DMS53 treated with DMSO at 0.1 percent for 48 hours (cell line): ENCODE results near the gene PAX9.
A peak's percentile ranks its signal among the peaks of the same experiment; 100 is the strongest.

Source experiments
- DNase-seq: peaks from one replicate; lab custom pipeline; 2025; ENCODE audit not compliant: unreplicated experiment; lab: John Stamatoyannopoulos, UW

PAX9 gene

DNA sequence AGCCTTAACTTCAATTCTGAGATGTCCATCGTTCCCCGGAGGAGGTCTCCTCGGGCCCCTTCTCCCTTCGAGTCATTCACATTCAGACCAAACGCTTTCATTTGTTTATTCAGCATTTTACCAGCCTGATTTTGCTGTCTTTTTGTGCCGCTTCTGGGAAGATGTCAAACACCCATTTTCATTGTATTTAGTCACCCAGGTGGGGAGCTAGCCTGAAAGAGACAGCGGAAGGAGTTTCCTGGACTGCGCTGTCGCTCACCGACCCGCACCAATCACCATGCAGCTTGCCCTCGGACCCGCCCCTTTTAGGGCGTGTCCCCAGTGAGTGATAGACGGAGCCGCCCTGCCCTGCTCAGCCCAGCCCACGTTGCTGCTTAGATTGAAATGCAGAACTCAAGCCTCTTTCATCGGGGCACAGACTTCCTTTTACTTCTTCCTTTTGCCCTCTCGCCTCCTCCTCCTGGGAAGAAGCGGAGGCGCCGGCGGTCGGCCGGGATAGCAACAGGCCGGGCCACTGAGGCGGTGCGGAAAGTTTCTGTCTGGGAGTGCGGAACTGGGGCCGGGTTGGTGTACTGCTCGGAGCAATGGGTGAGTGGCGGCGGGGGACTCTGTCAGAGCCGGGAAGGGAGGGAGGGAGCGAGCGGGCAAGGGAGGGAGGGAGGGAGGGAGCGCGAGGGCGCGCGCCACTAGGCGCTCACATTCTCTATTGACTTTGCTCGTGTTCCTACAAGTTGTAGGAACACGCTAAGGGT, at the start of gene PAX9:
TSS of gene PAX9 (plus strand) at position 355 of the 752 bp plus-strand sequence. CDS start at position 585, 230 bp downstream.
- DNase-seq = peak; percentile 89

DNA sequence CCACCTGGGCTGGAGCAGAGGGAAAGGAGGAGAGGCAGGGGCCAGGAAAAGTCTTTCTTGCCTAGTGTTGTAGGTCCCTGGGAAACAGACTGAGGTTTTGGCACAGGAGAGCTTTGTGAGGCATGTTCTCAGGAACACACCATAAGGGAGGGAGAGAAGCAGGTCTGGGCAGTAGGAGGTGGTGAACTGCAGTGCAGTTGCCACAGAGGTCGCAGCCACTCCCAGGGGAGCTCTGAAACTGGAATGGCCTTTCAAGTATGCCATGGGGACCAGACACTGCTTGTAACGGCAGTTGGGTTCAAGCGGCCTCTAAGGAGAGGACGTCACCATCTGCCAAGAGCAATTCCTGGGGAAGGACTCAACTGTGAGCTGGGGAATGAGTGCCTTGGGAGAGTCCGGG, 43.8 kb upstream of the PAX9 start:
- no peak for DNase-seq

DNA sequence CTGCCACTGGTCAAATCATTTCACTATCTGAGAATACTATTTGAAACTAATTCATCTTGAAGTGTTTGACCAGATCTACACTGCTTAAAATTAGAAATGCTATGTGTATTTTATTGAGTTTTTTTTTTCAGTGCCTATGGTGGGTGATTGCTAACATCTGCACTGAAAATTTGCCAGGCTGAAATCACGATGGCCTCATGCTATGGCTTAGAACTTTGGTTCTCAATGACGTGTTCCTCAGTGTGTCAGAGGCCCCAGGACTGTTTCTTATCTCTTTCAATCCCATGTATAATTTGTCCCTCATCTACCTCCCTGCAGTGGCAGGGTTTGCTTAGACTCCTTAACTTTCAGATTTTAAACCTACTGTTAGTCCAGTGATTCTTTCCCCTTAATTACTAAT, 43.0 kb upstream of the PAX9 start:
- DNase-seq = no peak

DNA sequence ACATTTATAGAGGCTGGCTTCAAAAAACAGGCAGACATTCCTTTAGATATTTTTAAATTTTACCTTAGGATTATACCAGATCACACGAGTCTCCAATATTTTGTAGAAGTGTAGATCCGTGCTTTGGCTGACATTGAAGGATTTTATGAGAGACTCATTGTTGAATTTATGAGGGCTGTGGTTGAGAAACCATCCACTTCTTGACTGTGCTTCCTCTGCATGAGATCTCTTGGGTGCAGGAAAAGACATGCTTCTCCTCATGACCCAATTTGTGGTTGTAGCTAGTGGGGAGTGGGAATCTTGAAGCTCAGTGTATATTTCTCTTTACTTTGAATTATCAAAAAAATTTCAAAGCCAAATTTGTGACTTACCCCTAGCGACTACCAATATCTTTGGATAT, 42.5 kb upstream of the PAX9 start:
- DNase-seq = no peak

DNA sequence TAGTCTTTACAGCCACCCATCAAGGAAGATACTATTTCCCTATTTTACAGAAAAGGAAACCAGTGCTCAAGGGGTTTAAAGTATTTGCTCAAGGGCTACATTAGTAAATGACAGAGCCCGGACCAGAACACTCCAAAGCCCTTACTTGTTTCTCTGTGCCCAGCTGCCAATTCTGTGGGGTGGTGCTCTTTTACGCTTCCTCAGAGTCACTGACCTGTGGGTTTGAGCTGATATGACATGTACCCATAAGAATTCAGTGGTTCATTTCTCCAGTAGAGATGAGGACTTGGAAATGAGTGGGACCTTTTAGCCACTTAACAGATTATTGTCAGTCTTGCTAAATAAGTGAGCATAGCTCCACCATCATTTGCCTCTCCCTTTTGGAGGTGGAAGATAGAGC, 41.8 kb upstream of the PAX9 start:
- no peak for DNase-seq

DNA sequence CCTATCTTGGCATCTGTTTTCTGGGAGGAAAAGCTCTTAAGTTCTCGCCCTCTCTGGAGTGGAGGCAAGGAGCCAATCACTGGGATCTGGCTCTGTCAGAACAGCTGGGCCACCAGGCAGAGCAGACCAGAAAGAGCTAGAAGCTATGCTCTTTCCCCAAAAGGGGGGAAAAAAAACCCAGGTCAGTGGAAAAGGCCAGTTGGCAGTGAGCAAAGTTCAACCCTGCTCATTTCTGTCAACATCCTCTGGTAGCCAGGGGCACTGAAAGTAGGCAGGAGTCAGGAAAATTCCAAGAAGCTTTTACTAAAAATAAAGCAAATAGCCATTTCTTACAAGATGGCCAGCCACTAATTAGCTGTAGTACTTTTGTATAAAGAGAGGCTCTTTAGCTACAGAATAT, 36.6 kb upstream of the PAX9 start:
- no peak for DNase-seq

DNA sequence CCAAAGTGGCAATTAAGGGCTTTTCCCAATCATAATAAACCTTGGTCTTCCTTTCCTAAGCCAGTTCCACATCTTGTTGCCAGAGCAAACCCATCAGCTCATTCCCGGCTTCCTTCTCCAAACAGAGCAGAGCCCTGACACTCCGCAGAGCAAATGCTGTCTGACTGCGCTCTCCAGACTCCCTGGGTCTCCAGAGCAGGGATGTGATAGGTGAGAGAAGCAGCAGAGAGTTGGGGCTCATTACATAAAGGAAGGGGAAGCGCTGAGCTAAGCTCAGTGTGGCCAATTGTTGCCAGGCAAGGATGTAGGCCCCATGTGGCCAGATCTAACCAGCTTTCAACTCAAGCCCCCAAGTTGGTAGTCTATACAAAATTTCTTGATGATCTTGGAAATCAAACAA, 36.2 kb upstream of the PAX9 start:
- no peak for DNase-seq

DNA sequence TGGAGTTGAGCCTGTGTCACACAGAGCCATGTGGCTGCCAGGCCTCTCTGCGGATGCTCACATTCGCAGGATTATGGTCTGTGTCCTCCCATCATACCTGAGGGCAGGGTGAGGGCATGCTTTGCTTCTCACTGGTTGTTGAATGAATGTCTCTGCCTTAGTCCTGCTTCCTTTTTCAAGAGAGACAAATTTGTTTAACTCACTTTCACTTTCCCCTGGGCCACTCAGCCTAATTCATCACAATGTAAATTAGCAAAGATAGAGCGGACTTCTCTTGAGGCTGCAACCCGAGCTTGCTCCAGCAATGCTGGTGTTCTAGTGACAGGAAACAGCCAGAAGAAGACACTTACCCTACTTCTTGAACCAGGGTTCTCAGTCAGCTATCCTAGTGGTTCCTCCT, 35.5 kb upstream of the PAX9 start:
- no peak for DNase-seq

DNA sequence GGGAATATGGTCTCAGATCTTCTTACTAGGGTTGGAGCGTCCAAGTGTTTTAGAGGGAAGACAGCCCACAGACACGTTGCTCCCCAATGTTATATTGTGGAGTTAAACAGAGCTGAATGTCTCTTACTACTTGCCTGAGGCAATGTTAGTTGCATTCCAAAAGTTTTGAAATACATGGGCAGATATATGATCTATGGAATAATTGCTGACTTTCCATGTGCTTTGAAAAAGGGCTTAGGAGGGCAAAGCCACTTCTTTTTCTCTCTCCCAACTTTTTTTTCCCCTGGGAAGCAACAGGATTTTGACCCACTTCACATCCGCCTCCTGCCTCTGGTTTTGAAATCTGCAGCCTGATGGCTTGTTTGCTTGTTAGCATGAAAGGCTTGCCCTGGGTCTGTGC, 33.7 kb upstream of the PAX9 start:
- DNase-seq = no peak

DNA sequence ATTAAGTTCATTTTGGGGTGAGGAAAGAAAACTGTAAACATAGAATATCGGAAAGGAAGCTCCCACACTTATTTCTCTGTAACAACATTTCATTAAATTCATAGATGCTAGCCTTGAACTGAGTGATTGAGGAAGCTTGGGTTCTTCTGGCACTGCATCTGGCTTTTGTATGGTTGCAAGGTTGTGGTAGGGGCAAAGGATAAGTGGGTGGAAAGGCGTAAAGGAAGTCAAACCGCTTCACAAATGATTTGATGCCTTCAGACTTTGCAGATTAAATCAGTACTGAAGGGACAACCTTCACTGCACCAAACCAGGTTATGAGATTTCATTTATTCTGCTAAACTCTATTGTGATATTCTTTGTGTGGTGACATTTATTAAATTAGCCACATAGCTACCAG, 28.1 kb upstream of the PAX9 start:
- no peak for DNase-seq

DNA sequence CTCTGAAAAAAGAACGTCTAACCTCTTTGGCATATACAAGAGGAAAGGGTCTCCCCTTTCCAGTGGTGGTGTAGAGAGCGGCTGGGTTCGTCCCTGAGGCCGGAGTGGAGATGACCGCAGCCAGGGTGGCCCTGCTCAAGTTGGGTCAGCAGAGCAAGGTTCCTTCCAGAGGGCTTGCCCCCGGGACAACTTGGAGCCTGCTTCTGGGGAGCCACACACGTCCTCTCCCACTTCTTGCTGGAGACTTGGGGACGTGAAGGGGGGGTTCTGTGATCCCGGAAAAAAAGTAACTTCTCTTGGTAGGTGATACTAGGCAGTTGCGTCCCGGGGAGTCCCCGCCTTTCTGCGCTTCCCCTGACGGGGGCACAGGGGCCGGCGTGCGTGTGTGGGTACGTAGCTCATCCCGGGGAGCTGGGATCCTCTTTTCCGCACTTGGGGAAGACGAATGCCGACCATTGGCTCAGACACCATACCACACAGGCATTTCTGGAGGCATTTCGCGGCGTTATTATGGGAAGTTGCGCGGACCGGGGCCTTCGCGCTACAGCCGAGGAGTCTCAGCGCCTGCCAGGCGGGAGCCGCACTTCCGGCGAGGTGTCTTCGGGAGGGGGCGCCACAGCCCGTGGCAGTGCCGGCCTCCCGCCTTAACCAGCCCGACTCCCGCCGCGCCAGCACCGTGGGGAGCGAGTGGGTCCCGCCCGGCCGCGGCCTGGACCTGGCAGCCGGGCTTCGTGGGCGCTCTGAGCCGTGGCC, 14.8 kb upstream of the PAX9 start:
- DNase-seq = no peak

DNA sequence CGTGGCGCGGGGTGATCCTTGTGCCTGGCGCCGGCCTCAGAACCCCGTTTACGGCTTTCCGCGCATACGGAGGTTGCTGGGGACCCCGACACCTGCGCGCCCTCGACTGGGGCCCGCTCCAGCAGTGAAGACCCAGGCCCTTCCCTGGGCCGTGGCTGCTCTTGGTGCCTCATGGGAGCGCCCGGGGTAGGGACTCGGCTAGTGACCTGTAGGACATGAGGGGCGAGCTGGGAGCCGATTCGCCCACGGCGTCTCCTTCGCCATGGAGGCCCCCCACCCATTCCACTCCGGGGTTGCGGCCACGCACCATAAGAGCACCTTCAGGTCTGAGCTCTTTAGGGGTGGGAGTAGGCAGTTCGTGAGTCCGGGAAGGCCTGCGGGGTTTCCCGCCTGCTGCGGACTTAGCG, 14.2 kb upstream of the PAX9 start:
- no peak for DNase-seq

DNA sequence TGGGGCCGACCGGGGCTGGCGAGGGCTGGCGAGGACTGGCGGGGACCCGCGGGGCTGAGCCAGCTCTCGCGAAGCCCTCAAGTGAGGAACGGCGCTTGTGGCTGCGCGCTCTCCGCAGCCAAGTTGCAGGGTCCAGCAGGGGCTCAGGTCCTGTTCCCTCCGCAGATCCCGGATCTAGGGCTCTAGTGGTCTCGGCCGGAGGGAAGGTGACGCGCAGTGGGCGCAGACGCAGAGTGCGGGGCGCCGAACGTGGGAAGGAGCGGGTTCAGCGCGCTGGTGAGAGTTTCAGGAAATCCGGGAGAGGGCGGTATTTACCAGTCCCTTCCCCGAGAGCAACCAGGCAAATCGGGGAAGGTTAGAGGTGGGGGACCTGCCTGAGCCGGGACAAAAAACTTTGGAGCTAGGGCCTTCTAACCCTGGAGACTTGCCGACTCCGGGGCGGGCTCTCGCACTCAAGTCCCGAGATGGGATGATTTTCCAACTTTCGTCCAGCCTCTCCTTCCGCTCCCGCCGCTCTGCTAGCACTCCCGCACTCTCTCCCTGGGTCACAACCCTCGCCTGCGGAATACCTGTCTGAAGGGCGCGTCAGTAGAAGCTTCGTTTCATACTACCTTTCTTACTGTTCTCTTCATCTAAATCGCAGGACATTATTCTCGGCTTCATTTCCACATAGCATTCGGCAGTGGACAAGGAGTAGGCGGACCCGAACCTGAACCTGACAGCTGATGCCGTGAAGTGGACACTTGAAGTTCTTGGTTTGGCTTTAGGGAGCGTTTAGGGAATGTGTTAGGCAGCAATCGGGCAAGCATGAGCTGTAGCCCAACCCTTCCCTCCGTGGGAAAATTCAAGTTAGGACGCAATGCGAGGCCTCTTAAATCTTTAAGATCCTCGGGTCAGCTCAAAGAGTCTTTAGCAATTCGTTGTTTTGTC, 13.6 kb upstream of the PAX9 start:
- peak; percentile 46 for DNase-seq

DNA sequence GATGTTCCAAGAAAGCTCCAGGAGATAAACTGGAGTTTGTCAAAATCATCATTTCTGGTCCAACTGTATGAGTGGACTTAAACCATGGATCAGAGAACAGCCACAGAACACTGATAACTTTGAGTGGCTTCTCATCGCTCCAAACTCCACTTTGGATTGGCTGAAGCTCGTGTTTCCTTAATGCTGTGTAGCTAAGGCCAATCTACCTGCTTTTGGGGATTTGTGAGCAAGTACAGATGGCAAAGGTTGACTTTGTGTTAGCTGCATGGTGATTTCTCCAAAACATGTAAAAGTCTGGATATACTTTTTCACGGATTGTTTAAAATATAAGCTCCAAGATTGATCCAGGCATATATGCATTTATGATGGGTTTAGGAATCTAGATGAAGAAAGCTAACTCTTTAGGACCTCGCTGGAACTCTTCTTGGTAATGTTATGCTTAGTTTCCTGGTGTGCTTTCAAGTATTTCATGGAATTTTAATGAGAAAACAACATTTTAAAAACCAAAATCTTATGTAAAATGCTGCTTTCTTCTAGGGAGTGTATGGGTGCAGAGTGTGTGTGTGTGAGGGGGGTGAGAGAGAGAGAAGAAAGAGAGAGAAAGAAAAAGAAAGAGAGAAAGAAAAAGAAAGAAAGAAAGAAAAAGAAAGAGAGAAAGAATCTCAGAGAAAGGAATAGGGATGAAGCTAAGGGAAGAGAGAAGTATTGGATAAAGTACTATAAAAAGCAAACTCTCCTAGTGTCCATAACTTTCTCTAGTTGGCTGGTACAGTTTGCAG, 11.6 kb upstream of the PAX9 start:
- DNase-seq = no peak

DNA sequence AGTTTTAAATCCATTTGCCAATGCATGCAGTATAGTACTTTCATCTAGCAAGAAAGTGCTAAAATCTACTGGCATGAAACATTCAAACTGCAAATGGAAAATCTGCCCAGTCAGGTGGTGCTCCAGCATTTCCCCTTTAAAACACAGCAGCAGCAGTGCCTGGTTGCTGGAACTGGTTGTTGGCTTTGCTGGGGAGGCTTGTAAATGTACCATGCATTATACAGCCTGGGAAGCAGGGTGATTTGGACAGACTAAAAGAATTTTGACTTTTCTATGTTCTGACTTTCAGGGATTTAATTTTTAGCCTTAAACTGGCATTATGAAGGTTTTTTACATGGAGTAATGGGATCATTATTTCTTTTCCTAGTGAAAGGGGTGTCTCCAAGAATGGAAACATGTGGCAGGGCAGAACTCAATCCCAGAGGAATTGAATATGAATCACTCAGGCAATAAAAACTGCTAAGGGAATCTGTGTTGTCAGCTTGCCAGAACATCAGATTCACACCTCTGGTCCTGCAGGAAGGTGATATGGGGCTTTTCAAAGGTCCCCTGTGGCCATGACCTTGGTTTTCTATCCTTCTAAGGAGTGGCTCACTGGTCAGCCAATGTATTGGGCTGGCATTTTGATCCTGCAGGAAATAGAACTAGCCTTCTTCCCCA, 9.0 kb upstream of the PAX9 start:
- DNase-seq = no peak

DNA sequence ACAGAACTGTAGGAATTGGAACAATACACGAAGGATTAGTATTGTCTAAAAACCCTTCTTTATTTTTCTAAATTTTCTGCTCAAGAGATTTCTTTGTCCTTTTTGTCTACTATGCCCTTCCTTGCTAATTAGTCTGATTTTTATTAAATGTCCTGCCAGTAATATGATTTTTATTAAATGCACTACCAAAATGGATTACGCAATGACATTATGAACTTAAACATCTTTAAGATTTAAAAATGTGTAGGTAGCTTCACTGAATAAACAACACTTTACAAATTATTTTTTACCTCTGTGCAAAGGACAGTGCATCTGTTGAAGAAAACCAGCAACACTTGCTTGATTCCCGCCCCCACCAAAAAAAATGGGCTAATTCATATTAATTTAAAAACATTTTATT, 8.2 kb upstream of the PAX9 start:
- no peak for DNase-seq

DNA sequence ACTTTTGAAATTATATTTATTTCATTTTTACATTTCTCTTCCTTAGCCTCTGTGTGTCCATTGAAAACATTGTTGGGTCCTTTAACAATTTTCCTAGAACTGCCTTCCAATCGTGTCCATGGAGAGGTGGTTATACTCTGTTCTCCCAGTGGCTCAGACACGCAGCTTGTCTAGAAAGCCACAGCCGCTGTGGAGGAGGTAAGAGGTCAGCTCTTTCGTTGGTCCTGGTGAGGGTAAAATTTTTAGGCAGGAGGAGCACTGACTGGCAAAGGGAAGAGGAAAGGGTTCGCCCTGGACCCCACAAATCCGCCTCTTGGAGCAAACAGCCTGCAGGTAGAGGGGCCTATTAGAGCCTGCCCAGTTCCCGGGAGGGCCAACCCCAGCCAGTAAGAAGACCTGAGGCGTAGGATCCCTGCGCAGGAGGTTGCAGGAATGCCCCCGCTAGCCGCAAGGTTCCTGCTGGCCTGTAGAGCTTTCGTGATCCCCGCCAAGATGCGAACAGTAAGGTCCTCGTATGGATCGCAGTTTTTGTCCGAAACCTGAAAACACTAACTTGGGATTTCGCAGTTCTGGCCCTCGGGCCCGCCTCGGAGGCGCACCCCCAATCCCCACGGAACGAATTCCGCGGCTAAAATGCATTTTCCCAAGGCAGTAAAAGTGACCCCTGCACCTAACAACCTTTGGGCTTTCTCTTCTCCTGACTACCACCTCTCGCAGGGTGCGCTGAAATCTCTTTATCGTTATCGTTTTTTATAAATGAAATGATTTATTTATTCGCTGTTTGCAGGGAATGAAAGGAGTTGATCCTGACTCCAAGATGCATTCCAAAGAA, 7.5 kb upstream of the PAX9 start:
- DNase-seq = no peak

DNA sequence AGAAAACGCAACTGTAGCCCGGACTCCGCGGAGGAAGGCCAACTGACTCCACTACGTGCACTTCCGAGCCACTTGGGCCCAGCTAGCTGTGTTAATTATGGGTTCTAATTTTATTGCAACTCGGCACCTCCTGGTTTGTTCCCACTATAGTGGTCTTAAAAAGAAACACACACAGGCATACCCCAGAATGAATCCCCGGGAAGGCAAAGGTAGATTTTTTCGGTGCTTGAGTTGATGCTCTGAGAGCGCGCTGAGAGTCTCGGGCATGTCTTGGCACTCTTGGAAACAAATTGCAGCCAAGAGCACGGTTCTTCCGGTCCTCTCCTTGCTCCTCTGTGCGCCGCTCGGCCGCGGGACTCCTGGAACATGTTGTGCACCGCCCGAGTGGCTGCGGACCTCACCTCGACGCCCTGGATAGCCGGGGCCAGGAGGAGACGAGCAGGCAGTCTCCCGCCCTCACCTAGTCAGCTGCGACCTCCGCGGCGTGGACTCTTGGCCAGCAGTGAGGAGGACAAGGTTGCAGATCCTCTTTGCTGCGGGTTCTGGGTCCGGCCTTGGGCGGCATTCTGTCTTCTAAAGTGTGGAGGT, 6.8 kb upstream of the PAX9 start:
- no peak for DNase-seq

DNA sequence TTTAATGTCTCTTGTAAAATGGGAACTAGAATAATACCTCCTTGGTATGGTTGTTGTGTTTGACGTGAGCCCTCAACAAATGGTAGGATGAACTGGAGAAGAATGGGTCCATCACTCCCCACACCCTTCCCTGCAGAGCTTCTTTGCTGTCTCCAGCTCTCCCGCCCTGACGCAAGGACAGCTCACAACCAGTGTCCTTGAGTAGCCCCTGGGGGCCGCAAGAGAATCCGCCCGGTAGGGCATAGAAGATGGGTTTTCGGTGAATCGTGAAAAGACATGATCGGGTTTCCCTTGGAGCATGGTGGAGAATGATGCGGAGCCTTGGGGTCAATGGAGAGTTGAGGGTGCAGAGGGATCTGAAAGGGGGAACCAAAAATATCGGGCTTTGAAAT, 6.1 kb upstream of the PAX9 start:
- DNase-seq = no peak
